Activated B cell treated with CpG ODN at 0.5 μM for 24 hours (primary cell): ENCODE results near the gene TOP2A. TPM values are rescaled to one million over a fixed set of nuclear protein-coding genes. Genes with fewer than 3 reads are reported as not detected.

Experiments used
- ATAC-seq: fragments of 200-7000 bp; cut with Tn5 transposase; one replicate; pipeline ENCODE4 v1.10.0; 2021; ENCODE audit warnings: low read depth, mild to moderate bottlenecking, moderate library complexity
- CTCF ChIA-PET: fragments of 350-600 bp; sonication (Branson Sonifier 250); formaldehyde crosslinking; loops from one replicate; lab custom pipeline; 2021; ENCODE audit warnings: antibody characterized with exemption; lab: Charles Lee
- POLR2A ChIA-PET: fragments of 350-600 bp; sonication (Branson Sonifier 250); formaldehyde crosslinking; loops from one replicate; lab custom pipeline; 2021; ENCODE audit warnings: antibody characterized with exemption; lab: Charles Lee
- DNase-seq: peaks from one replicate; pipeline ENCODE4 v3.0.0; 2022
- H3K27ac Mint-ChIP-seq: one replicate; pipeline ENCODE4 v1.8.0; 2020; ENCODE audit warnings: mixed read lengths
- H3K27me3 Mint-ChIP-seq: one replicate; pipeline ENCODE4 v1.8.0; 2021; ENCODE audit warnings: mixed read lengths
- H3K36me3 Mint-ChIP-seq: one replicate; pipeline ENCODE4 v1.8.0; 2021; ENCODE audit warnings: low read depth, mixed read lengths
- H3K4me1 Mint-ChIP-seq: one replicate; pipeline ENCODE4 v1.8.0; 2021; ENCODE audit warnings: mixed read lengths
- H3K4me3 Mint-ChIP-seq: one replicate; pipeline ENCODE4 v1.8.0; 2020; ENCODE audit warnings: mild to moderate bottlenecking, mixed read lengths
- H3K9me3 Mint-ChIP-seq: one replicate; pipeline ENCODE4 v1.8.0; 2020; ENCODE audit warnings: mixed read lengths
- intact Hi-C: fragments of 100-400 bp; cut with micrococcal nuclease; formaldehyde crosslinking; loops from one replicate; pipeline ENCODE4 v1.15.1; 2024
- total RNA-seq: library from RNA; stranded (reverse); gene quantifications from 2 replicates; pipeline ENCODE4 v1.2.3, GENCODE V29; 2022
- TF ChIP-seq, protein P1 (sequence below): fragments of 200-600 bp; IDR thresholded peaks from one replicate; pipeline ENCODE4 v1.8.0; 2022; ENCODE audit warnings: antibody characterized with exemption, mild to moderate bottlenecking

The TOP2A gene
- total RNA-seq, 1 donor from 2014 or later = 6.6 TPM

GRCh38 chr17:40442392-40443195 lies 24.9 kb upstream of the TOP2A start:
- intact Hi-C loops = loop anchor here (1.0 to 5.0 kb wide), 6 partner anchors 40 to 1205 kb away; no protein-coding TSS in a partner anchor
- POLR2A ChIA-PET = interaction anchor here (1.1 to 5.1 kb wide), 10 partner anchors 75 to 204 kb away, joined by 3 to 58 read pairs (median 6); partner anchors contain the start of gene CCR7

GRCh38 chr17:40440166-40440565 lies 22.5 kb upstream of the TOP2A start:
- ATAC-seq (no peak), DNase-seq (no peak)
- Mint-ChIP-seq H3K36me3 (no peaks in the 10 kb centered on the region), H3K27me3 (no peaks in the 10 kb centered on the region), H3K9me3 (no peaks in the 10 kb centered on the region), H3K27ac (no peak overlapping the region), H3K4me3 (no peak overlapping the region), H3K4me1 (peaks cover 23% of the 10 kb centered on the region)
- TF ChIP-seq, protein P1, sequence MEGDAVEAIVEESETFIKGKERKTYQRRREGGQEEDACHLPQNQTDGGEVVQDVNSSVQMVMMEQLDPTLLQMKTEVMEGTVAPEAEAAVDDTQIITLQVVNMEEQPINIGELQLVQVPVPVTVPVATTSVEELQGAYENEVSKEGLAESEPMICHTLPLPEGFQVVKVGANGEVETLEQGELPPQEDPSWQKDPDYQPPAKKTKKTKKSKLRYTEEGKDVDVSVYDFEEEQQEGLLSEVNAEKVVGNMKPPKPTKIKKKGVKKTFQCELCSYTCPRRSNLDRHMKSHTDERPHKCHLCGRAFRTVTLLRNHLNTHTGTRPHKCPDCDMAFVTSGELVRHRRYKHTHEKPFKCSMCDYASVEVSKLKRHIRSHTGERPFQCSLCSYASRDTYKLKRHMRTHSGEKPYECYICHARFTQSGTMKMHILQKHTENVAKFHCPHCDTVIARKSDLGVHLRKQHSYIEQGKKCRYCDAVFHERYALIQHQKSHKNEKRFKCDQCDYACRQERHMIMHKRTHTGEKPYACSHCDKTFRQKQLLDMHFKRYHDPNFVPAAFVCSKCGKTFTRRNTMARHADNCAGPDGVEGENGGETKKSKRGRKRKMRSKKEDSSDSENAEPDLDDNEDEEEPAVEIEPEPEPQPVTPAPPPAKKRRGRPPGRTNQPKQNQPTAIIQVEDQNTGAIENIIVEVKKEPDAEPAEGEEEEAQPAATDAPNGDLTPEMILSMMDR = no peak
- ChIA-PET CTCF (interaction anchor here (0.7 to 7.3 kb wide), 6 partner anchors 11 to 175 kb away, joined by 3 to 111 read pairs (median 4); no protein-coding TSS in a partner anchor), POLR2A (interaction anchor here (1.0 to 1.3 kb wide), 2 partner anchors 36 to 118 kb away, joined by 3 to 6 read pairs; no protein-coding TSS in a partner anchor)
- intact Hi-C loops = loop anchor here (5.0 kb wide), 4 partner anchors 38 to 1207 kb away; no protein-coding TSS in a partner anchor

More at GRCh38 chr17:40442392-40443195, 24.9 kb upstream of the TOP2A start:
- H3K9me3 Mint-ChIP-seq = no peaks in the 10 kb centered on the region
- H3K27me3 Mint-ChIP-seq = no peaks in the 10 kb centered on the region
- no peaks in the 10 kb centered on the region for H3K36me3 Mint-ChIP-seq
- DNase-seq = no peak
- peaks cover 33% of the 10 kb centered on the region for H3K4me1 Mint-ChIP-seq
- H3K4me3 Mint-ChIP-seq = peak overlapping the region; percentile 69
- TF ChIP-seq, protein P1 = no peak
- peak overlapping the region; percentile 35 for H3K27ac Mint-ChIP-seq
- no peak for ATAC-seq
- CTCF ChIA-PET = interaction anchor here (0.7 to 7.3 kb wide), 9 partner anchors 9 to 173 kb away, joined by 3 to 111 read pairs (median 4); no protein-coding TSS in a partner anchor

DNA sequence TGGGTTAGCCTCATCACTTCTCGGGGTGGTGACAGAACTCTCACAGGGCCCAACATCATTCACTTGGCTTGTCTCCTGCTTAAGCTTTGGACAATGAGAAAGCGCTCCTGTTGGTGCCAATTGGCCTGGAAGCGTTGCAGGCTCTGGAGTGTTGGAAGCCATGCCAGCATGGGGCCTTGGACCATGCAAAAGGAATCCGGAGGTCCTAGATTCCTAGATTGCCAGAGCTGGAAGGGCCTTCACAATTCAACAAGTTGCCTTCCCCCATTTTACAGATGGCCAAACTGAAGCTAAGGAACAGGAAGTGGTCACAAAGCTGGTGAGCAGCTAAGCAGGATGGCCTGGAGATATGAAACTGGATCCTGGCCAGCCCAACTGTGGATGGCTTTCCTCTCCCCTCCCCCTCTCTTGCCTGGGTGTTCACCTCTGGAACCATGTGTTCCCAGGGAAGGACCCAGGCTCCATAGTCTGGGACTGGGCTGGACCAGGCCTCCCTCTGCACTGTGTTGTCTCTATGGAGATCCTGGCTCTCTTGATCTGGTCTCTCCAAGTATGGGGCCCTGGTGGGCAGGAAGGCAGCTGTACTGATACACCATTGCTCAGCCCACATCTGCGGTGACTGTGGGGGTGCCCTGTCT lies 19.5 kb upstream of the TOP2A start:
- ChIA-PET POLR2A (no interaction called here), CTCF (interaction anchor here (0.6 kb wide), 2 partner anchors 79 to 85 kb away, joined by 3 read pairs; no protein-coding TSS in a partner anchor)
- intact Hi-C loops = no loop called here
- Mint-ChIP-seq H3K27ac (no peak overlapping the region), H3K36me3 (no peaks in the 10 kb centered on the region), H3K4me1 (peaks cover 5% of the 10 kb centered on the region), H3K4me3 (no peak overlapping the region), H3K27me3 (no peaks in the 10 kb centered on the region), H3K9me3 (no peaks in the 10 kb centered on the region)
- TF ChIP-seq, protein P1 = no peak
- ATAC-seq (no peak), DNase-seq (no peak)

DNA sequence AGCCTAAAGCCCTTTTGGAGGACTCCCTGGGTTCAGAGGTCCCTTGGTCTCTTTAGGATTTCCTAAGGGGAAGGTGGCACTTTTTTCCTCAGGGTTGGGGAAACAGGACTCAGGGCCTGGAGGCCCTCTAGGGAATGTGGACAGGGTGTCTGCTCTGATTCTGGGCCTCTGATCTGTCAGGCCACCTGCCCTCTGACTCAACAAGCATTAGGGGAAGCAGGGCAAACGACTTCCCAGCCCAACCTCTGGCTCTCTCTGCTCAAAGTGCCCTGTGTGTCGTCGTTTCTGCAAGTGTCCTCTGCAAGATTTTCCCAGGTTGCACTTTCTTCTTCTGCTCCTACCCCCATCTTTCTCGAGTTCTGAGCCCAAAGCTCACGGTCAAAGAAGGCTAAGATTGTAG lies 18.9 kb upstream of the TOP2A start:
- ChIA-PET POLR2A (no interaction called here), CTCF (interaction anchor here (0.6 kb wide), 1 partner anchor 79 kb away, joined by 3 read pairs; no protein-coding TSS in a partner anchor)
- Mint-ChIP-seq H3K4me1 (peaks cover 5% of the 10 kb centered on the region), H3K27me3 (no peaks in the 10 kb centered on the region), H3K36me3 (no peaks in the 10 kb centered on the region), H3K27ac (no peak overlapping the region), H3K9me3 (no peaks in the 10 kb centered on the region), H3K4me3 (no peak overlapping the region)
- intact Hi-C loops = no loop called here
- TF ChIP-seq, protein P1 = no peak
- no peak for DNase-seq
- no peak for ATAC-seq
